Activated naive CD8-positive, alpha-beta T cell treated with anti-CD3 and anti-CD28 coated beads for 36 hours (primary cell): Measurements from ENCODE around the gene CISD2. TPM values are rescaled to one million over a fixed set of nuclear protein-coding genes. Genes with fewer than 3 reads are reported as not detected.
"Not testable (repeated sequence)": the region's sequence is repeated elsewhere in the genome, so short reads cannot be mapped to it uniquely, and the experiment has no call there.

Source experiments
- DNase-seq: peaks from one replicate; pipeline ENCODE4 v3.0.0; 2021
- H3K27ac Mint-ChIP-seq: one replicate; pipeline ENCODE4 v1.8.0; 2022; ENCODE audit warnings: mild to moderate bottlenecking, moderate library complexity, mixed read lengths
- H3K27me3 Mint-ChIP-seq: one replicate; pipeline ENCODE4 v1.8.0; 2022; ENCODE audit warnings: mild to moderate bottlenecking, mixed read lengths
- H3K36me3 Mint-ChIP-seq: one replicate; pipeline ENCODE4 v1.8.0; 2021; ENCODE audit warnings: mild to moderate bottlenecking, mixed read lengths
- H3K4me1 Mint-ChIP-seq: one replicate; pipeline ENCODE4 v1.8.0; 2021; ENCODE audit warnings: mixed read lengths
- H3K4me3 Mint-ChIP-seq: one replicate; pipeline ENCODE4 v1.8.0; 2022; ENCODE audit warnings: mild to moderate bottlenecking, moderate library complexity, mixed read lengths
- H3K9me3 Mint-ChIP-seq: one replicate; pipeline ENCODE4 v1.8.0; 2022; ENCODE audit warnings: mixed read lengths
- total RNA-seq, 2 experiments: library from RNA; stranded (reverse); gene quantifications; one replicate each; pipeline ENCODE4 v1.2.3, GENCODE V29; 2021

The CISD2 gene
- total RNA-seq, 2 experiments from 2014 or later, result 41.5 to 41.8 TPM

DNA sequence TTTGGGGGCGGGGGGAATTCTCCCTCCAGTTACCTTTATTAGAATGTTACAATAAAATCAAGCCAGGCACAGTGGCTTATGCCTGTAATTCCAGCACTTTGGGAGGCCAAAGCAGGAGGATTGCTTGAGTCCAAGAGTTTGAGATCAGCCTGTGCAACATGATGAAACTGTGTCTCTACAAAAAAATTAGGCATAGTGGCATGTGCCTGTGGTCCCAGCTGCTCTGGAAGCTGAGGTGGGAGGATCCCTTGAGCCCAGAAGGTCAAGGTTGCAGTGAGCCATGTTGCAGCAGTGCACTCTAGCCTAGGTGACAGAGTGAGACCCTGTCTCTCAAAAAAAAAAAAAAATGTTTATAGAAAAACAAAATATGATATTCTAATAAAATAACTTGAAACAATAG lies 36.1 kb upstream of the CISD2 start:
- Mint-ChIP-seq H3K4me3 (no peak overlapping the region), H3K27me3 (no peaks in the 10 kb centered on the region), H3K4me1 (peaks cover 25% of the 10 kb centered on the region), H3K36me3 (peaks cover 10% of the 10 kb centered on the region), H3K27ac (no peak overlapping the region), H3K9me3 (no peaks in the 10 kb centered on the region)
- DNase-seq, result no peak

DNA sequence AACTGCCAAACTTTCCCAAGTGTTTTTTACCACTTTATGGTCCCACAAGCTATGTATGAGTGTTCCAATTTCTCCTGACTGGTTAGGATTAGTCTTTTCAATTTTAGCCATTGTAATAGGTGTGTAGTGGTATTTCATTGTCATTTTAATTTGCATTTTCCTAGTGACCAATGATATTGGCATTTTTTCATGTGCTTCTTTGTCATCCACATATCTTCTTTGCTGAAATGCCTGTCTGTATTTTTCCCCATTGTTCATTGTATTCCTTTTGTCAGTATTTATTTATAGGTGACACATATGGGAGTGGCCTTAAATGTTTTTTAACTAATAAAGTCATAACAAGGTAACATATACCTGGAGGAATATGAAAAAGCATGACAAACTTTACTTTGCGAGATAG lies 32.2 kb upstream of the CISD2 start:
- H3K4me1 Mint-ChIP-seq, result peaks cover 23% of the 10 kb centered on the region
- no peak for DNase-seq
- peaks cover 12% of the 10 kb centered on the region for H3K36me3 Mint-ChIP-seq
- no peak overlapping the region for H3K4me3 Mint-ChIP-seq
- no peak overlapping the region for H3K27ac Mint-ChIP-seq
- no peaks in the 10 kb centered on the region for H3K9me3 Mint-ChIP-seq
- no peaks in the 10 kb centered on the region for H3K27me3 Mint-ChIP-seq

DNA sequence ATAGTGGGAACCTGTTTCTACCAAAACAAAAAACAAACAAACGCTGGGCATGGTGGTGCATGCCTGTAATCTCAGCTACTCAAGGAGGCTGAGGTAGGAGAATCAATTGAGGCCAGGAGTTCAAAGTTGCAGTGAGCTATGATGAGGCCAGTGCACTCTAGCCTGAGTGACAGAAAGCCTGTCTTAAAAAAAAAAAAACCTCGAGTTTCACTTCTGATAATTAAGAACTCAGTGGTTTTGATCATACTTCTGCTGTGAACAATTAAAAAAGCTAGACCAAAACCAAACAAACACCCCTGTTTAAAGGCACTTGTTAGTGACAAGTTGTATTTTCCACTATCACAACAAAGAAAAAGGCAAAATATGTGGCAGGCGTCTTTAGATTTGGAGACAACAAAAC lies 26.4 kb upstream of the CISD2 start:
- Mint-ChIP-seq H3K36me3 (peaks cover 13% of the 10 kb centered on the region), H3K27me3 (no peaks in the 10 kb centered on the region), H3K4me3 (no peak overlapping the region), H3K9me3 (peaks cover 2% of the 10 kb centered on the region), H3K4me1 (peaks cover 21% of the 10 kb centered on the region), H3K27ac (no peak overlapping the region)
- DNase-seq, result no peak

DNA sequence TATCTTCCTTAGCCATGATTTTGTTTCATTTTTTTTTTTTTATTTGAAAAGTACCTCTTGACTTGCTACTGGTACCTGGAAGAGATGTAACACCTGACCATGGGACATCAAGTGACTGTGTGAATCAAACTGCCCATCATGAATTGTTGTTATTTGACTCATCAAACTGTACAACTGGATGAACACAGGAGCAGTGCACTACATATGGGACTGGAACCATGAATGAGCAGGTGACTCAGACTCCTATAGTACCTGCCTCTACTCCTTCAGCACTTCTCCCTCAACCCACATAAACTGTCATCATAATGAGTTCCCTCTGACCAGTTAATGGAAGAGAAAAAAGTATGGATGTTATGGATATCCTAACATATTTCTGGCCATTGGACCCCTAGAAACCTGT lies 25.5 kb upstream of the CISD2 start:
- Mint-ChIP-seq H3K4me3 (no peak overlapping the region), H3K9me3 (peaks cover 2% of the 10 kb centered on the region), H3K36me3 (peaks cover 14% of the 10 kb centered on the region), H3K27me3 (no peaks in the 10 kb centered on the region), H3K4me1 (peaks cover 19% of the 10 kb centered on the region), H3K27ac (no peak overlapping the region)
- no peak for DNase-seq

DNA sequence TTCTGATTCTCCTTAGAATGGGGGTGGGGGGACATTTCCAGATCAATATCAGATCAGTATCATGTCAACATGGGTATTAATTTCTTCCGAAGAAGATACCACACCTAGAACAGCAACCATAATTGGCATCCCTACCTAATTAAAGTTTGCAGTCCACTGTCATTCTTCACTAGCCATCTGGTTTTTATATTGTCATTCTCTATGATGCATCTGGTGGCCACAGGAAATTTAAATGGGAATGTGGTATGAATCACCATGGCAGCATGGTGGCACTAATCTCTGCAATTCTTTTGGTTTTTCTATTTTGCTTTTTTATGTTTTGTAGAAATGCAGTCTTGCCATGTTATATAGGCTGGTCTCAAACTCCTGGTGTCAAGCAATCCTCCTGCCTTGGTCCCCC lies 24.9 kb upstream of the CISD2 start:
- no peak overlapping the region for H3K27ac Mint-ChIP-seq
- DNase-seq, result no peak
- peaks cover 14% of the 10 kb centered on the region for H3K36me3 Mint-ChIP-seq
- H3K27me3 Mint-ChIP-seq, result no peaks in the 10 kb centered on the region
- H3K4me3 Mint-ChIP-seq, result no peak overlapping the region
- peaks cover 14% of the 10 kb centered on the region for H3K4me1 Mint-ChIP-seq
- peaks cover 2% of the 10 kb centered on the region for H3K9me3 Mint-ChIP-seq

DNA sequence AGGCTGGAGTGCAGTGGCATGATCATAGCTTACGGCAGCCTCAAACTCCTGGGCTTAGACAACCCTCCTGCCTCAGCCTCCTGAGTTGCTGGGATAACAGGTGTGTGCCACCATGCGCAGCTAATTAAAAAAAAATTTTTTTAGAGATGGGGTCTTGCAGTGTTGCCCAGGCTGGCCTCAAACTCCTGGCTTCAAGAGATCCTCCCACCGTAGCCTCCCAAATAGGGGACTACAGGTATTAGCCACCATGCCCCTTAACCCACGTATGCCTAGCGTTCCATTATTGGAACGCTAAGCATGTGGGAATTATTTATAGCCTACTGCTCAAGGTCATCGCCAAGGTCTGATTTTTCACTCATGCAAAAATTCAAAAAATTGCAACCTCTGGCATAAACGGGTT lies 21.1 kb upstream of the CISD2 start:
- Mint-ChIP-seq H3K27ac (no peak overlapping the region), H3K36me3 (peaks cover 7% of the 10 kb centered on the region), H3K4me3 (no peak overlapping the region), H3K4me1 (peaks cover 14% of the 10 kb centered on the region), H3K27me3 (no peaks in the 10 kb centered on the region), H3K9me3 (no peaks in the 10 kb centered on the region)
- no peak for DNase-seq

DNA sequence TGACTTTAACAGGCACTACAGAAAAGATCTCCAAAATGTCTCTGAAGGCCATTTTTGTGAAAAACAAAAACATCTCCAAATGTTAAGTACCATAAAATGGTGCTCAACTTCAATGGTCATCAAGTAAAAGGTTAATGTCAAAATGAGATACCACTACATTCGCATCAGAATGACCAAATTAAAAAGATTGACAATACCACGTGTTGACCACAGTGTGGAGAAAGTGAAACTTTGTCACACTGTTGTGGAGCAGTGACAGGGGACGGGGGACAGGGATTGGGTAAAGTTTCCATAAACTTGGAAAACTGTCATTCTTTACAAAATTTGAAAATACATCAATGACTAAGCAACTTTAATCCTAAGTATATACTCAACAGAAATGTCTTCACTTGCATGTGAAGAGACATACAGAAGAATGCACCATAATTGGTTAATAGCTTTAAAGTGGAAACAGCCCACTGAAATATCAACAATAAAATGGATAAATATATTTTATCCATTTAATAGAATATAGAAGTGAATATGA lies 19.1 kb upstream of the CISD2 start:
- Mint-ChIP-seq H3K4me3 (no peak overlapping the region), H3K36me3 (peaks cover 13% of the 10 kb centered on the region), H3K27ac (peak overlapping the region; percentile 32), H3K9me3 (peaks cover 2% of the 10 kb centered on the region), H3K4me1 (peaks cover 9% of the 10 kb centered on the region), H3K27me3 (no peaks in the 10 kb centered on the region)
- no peak for DNase-seq

DNA sequence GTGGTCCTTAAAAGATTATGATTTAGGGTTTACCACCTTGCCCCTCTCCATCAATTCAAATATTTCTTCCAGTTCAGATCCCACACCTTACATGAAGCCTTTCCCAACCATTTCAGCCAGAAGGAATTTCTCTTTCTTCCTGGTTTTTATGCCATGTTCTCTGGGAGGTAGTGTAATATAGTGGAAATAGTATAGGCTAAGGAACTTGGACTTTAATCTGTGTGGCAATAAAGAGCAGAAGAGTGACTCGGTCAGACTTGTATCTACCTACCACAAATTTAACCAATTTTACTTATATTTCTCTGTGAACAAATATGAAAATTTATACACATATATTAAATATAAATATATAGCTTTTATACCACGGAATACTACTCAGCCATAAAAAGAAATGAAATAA lies 18.4 kb upstream of the CISD2 start:
- peaks cover 2% of the 10 kb centered on the region for H3K9me3 Mint-ChIP-seq
- no peak overlapping the region for H3K4me3 Mint-ChIP-seq
- H3K27me3 Mint-ChIP-seq, result no peaks in the 10 kb centered on the region
- no peak overlapping the region for H3K27ac Mint-ChIP-seq
- peaks cover 14% of the 10 kb centered on the region for H3K36me3 Mint-ChIP-seq
- peaks cover 9% of the 10 kb centered on the region for H3K4me1 Mint-ChIP-seq
- no peak for DNase-seq

DNA sequence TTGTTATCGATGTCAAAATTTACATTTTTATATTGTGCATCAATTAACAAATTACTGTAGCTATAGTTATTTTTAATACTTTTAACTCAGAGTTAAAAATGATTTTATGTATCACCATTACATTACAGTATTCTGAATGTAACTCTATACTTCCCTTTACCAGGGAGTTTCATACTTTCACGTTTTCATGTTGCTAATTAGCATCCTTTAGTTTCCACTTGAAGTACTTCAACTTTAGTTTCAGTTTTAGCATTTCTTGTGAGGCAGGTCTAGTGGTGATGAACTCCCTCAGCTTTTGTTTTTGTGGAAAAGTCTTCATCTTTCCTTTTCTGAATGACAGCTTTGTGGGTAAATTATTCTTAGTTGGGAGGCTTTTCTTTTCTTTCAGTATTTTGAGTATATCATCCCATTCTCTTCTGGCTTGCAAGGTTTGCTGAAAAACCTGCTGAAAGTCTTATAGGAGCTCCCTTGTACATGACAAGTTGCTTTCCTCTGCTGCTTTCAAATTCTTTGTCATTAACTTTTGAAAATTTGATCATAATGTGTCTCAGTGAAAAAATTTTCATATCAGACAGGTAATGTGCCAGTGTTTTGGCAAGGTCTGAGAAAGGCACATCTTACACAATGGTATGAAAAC lies 9.8 kb upstream of the CISD2 start:
- Mint-ChIP-seq H3K27me3 (no peaks in the 10 kb centered on the region), H3K9me3 (peaks cover 22% of the 10 kb centered on the region)

DNA sequence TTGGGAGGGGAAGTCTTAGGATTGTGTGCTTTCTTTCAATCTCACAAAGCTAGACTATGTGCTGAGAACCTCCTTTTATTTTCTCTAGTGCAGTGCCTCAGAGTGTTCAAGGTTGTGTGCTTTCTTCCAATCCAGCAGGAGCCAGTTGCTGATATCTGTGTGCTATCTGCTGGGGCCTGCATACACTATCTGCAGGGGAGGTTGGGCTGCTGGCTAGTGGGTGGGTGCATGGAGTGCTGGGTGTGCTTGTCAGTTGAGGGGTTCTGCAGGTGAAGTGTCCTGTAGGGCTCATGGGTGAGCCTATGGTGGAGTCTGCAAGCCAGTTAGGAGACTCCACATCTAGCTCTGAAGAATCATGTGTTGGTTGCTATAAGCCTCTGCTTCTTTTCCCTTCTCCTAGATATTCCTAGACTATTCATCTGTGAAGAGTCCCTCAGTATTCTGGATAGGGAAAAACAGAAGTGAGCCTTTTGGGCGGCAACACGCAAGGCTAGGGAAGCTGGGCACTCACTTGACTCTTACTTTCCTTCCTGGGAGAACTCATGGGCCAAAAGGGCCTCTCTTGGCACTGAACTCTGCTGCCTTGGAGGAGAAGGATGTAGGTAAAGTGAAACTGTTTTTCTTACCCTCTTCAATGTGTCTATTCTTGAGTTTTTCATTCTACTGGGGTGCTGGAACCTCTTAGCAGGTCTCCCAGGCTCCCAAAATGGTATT lies 8.0 kb upstream of the CISD2 start:
- peaks cover 21% of the 10 kb centered on the region for H3K4me1 Mint-ChIP-seq
- no peaks in the 10 kb centered on the region for H3K27me3 Mint-ChIP-seq
- no peak for DNase-seq
- H3K27ac Mint-ChIP-seq, result no peak overlapping the region
- no peak overlapping the region for H3K4me3 Mint-ChIP-seq
- peaks cover 61% of the 10 kb centered on the region for H3K36me3 Mint-ChIP-seq
- H3K9me3 Mint-ChIP-seq, result peaks cover 22% of the 10 kb centered on the region

More for the DNA sequence above, 9.8 kb upstream of the CISD2 start:
- Mint-ChIP-seq H3K4me3 (no peak overlapping the region), H3K4me1 (peaks cover 6% of the 10 kb centered on the region), H3K27ac (peak overlapping the region; percentile 38), H3K36me3 (peaks cover 52% of the 10 kb centered on the region)
- DNase-seq, result no peak

DNA sequence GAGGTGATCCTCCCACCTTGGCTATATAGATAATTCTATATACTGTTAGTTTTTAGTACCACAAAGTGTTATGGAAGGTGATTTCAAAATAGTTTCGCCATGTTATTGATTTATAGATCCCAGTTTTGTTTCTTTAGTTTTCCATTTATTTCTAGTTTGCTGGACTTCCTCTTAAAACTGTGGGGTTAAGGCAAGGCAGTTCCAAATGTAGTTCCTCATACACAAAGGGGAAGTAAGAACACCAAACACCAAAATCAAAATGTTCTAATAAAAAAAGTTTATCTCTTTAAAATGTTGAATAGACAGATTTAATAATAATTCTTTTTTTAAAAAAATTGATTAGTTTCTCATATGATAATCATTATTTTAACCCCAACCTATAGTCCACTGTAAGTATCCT lies 6.8 kb upstream of the CISD2 start:
- Mint-ChIP-seq H3K36me3 (peaks cover 68% of the 10 kb centered on the region), H3K27me3 (no peaks in the 10 kb centered on the region)
- no peak for DNase-seq

DNA sequence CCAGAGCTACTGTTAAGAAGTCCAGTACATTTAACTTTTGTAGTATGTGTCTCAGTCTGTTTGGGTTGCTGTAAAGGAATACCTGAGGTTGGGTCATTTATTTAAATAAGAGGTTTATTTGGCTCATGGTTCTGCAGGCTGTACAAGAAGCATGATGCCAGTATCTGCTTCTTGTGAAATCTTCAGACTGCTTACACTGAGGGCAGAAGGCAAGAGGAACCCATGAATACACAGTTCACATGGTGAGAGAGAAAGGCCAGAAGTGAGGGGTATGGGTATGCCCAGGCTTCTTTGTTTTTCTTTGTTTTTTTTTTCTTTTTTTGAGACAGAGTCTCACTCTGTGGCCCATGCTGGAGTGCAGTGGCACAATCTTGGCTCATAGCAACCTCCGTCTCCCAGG lies 6.0 kb upstream of the CISD2 start:
- no peak for DNase-seq
- Mint-ChIP-seq H3K4me1 (peaks cover 35% of the 10 kb centered on the region), H3K4me3 (no peak overlapping the region), H3K27me3 (no peaks in the 10 kb centered on the region), H3K27ac (no peak overlapping the region), H3K9me3 (peaks cover 22% of the 10 kb centered on the region), H3K36me3 (peaks cover 74% of the 10 kb centered on the region)

More for the DNA sequence above, 6.8 kb upstream of the CISD2 start:
- peaks cover 22% of the 10 kb centered on the region for H3K9me3 Mint-ChIP-seq
- H3K4me3 Mint-ChIP-seq, result no peak overlapping the region
- peaks cover 29% of the 10 kb centered on the region for H3K4me1 Mint-ChIP-seq
- H3K27ac Mint-ChIP-seq, result no peak overlapping the region

DNA sequence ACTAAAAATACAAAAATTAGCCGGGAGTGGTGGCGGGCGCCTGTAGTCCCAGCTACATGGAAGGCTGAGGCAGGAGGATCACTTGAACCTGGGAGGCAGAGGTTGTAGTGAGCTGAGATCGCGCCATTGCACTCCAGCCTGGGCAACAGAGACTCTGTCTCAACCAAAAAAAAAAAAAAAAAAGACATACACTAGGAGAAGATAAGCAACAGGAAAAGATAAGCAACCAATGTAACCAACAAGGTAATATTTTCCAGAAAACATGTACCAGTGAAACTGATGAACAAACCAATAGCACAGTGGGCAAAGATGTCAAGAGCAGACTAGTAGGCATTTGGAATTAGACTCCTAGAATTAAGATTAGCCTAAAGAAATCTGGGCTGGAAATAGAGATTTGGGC lies 3.5 kb upstream of the CISD2 start:
- peak overlapping the region; percentile 11 for H3K27ac Mint-ChIP-seq

DNA sequence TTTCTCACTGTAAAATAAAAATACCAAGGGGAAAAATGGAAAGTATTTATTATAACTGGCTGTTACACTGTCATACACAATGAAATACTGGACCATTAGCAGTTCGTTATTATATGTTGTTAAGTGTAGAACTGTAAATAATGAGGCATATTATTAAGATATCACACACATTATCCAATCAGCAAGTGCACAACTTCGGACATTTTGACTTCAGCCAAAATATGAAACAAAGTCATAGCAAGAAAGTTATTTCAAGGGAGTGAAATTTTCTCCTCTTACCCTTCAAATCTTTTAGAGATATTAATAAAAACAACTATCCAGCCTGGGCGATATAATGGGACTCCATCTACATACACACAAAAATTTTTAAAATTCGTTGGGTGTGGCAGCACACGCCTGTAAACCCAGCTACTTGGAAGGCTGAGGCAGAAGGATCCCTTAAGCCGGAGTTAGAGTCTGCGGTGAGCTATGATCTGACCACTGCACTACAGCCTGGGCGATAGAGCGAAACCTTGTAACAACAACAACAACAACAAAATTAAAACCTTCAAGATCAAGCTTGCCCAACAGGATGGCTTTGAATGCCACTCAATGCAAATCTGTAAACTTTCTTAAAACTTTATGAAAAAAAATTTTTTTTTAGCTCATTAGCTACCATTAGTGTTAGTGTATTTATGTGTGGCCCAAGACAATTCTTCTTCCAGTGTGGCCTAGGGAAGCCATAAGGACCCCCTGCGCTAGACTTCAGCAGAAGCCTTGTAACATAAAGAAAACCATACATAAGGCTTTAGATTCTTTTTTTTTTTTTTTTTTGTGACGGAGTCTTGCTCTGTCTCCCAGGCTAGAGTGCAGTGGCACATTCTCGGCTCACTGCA lies 1.3 kb upstream of the CISD2 start:
- no peak for DNase-seq
- peaks cover 47% of the 10 kb centered on the region for H3K4me1 Mint-ChIP-seq
- H3K36me3 Mint-ChIP-seq, result peaks cover 57% of the 10 kb centered on the region
- peak overlapping the region; percentile 98 for H3K4me3 Mint-ChIP-seq
- H3K9me3 Mint-ChIP-seq, result no peaks in the 10 kb centered on the region
- no peaks in the 10 kb centered on the region for H3K27me3 Mint-ChIP-seq
- H3K27ac Mint-ChIP-seq, result peak overlapping the region; percentile 100

More for the DNA sequence above, 3.5 kb upstream of the CISD2 start:
- H3K36me3 Mint-ChIP-seq, result peaks cover 64% of the 10 kb centered on the region
- H3K27me3 Mint-ChIP-seq, H3K9me3 Mint-ChIP-seq, DNase-seq: not testable (repeated sequence)
- H3K4me3 Mint-ChIP-seq, result peak overlapping the region; percentile 2
- peaks cover 36% of the 10 kb centered on the region for H3K4me1 Mint-ChIP-seq

DNA sequence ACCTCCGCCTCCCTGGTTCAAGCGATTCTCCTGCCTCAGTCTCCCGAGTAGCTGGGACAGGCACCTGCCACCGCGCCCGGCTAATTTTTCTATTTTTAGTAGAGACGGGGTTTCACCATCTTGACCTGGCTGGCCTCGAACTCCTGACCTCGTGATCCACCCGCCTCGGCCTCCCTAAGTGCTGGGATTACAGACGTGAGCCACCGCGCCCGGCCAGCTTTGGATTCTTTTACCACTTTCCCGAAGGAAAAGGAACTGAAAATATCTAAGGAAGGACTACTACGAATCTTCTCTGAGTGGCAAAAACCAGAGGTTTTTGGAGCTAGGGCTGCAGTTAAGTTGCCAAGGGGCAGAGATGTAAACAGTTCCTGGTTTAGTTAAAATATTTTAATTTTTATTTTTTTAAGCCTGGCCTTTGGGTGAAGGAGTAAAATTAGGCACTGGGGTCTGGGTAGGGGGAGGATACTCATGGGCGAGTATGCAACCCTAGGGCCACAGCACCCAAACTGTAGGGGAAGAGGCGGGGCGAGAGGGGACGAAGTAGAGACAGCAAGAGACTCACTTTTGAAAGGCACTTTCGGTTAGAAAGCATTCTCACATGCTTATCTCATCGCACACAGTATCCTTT lies 525 bp upstream of the CISD2 start:
- Mint-ChIP-seq H3K27me3 (no peaks in the 10 kb centered on the region), H3K4me3 (peak overlapping the region; percentile 98), H3K36me3 (peaks cover 56% of the 10 kb centered on the region), H3K4me1 (peaks cover 50% of the 10 kb centered on the region), H3K27ac (peak overlapping the region; percentile 100), H3K9me3 (no peaks in the 10 kb centered on the region)
- DNase-seq, result peak; percentile 8
